ENCODE results near the gene KCNK10.

Gene KCNK10

GRCh38 chr14:88351966-88352691 is 29.1 kb upstream of the KCNK10 start:
- no peak for TF ChIP-seq SUZ12 (IDR thresholded peaks at IDR 0.05; ENCODE audit: extremely low read depth, insufficient read depth, insufficient read length)
- no peak for TF ChIP-seq ZNF274 (IDR thresholded peaks at IDR 0.05; ENCODE audit: low read depth, low read length)
- TF ChIP-seq YY1 (IDR thresholded peaks at IDR 0.05; ENCODE audit: insufficient read depth, insufficient read length): no peak
- no peak for DNase-seq (ENCODE audit: low read depth, low spot score)

GRCh38 chr14:88348546-88348945 is 25.5 kb upstream of the KCNK10 start:
- no peak for DNase-seq (ENCODE audit: low read depth, low spot score)
- no peak overlapping the region for H3K4me3 ChIP-seq (ENCODE audit: insufficient read length, low read depth)
- no peaks in the 10 kb centered on the region for H3K27me3 ChIP-seq (ENCODE audit: insufficient read depth, insufficient read length)
- H3K36me3 ChIP-seq (ENCODE audit: insufficient read depth, insufficient read length, low read length): no peaks in the 10 kb centered on the region
- no peak overlapping the region for H3K9ac ChIP-seq (ENCODE audit: insufficient read length, low read depth)
- no peaks in the 10 kb centered on the region for H3K9me3 ChIP-seq (ENCODE audit: insufficient read depth, low read length)
- no peaks in the 10 kb centered on the region for H3K4me1 ChIP-seq (ENCODE audit: insufficient read depth, insufficient read length)
- TF ChIP-seq SUZ12 (IDR thresholded peaks at IDR 0.05; ENCODE audit: extremely low read depth, insufficient read depth, insufficient read length): no peak
- TF ChIP-seq ZNF274 (IDR thresholded peaks at IDR 0.05; ENCODE audit: low read depth, low read length): no peak
- TF ChIP-seq YY1 (IDR thresholded peaks at IDR 0.05; ENCODE audit: insufficient read depth, insufficient read length): no peak

More at GRCh38 chr14:88351966-88352691, 29.1 kb upstream of the KCNK10 start:
- H3K36me3 ChIP-seq (ENCODE audit: insufficient read depth, insufficient read length, low read length): no peaks in the 10 kb centered on the region
- H3K4me1 ChIP-seq (ENCODE audit: insufficient read depth, insufficient read length): no peaks in the 10 kb centered on the region
- no peaks in the 10 kb centered on the region for H3K27me3 ChIP-seq (ENCODE audit: insufficient read depth, insufficient read length)
- no peaks in the 10 kb centered on the region for H3K9me3 ChIP-seq (ENCODE audit: insufficient read depth, low read length)
- no peak overlapping the region for H3K9ac ChIP-seq (ENCODE audit: insufficient read length, low read depth)
- no peak overlapping the region for H3K4me3 ChIP-seq (ENCODE audit: insufficient read length, low read depth)

GRCh38 chr14:88346048-88346639 is 23.1 kb upstream of the KCNK10 start:
- TF ChIP-seq ZNF274 (IDR thresholded peaks at IDR 0.05; ENCODE audit: low read depth, low read length) (no peak), YY1 (IDR thresholded peaks at IDR 0.05; ENCODE audit: insufficient read depth, insufficient read length) (no peak), SUZ12 (IDR thresholded peaks at IDR 0.05; ENCODE audit: extremely low read depth, insufficient read depth, insufficient read length) (no peak)
- Histone ChIP-seq H3K9ac (ENCODE audit: insufficient read length, low read depth) (no peak overlapping the region), H3K27me3 (ENCODE audit: insufficient read depth, insufficient read length) (no peaks in the 10 kb centered on the region), H3K4me1 (ENCODE audit: insufficient read depth, insufficient read length) (no peaks in the 10 kb centered on the region), H3K36me3 (ENCODE audit: insufficient read depth, insufficient read length, low read length) (no peaks in the 10 kb centered on the region), H3K9me3 (ENCODE audit: insufficient read depth, low read length) (no peaks in the 10 kb centered on the region), H3K4me3 (ENCODE audit: insufficient read length, low read depth) (no peak overlapping the region)
- no peak for DNase-seq (ENCODE audit: low read depth, low spot score)

GRCh38 chr14:88342980-88343379 is 19.9 kb upstream of the KCNK10 start:
- no peak for TF ChIP-seq YY1 (IDR thresholded peaks at IDR 0.05; ENCODE audit: insufficient read depth, insufficient read length)
- TF ChIP-seq ZNF274 (IDR thresholded peaks at IDR 0.05; ENCODE audit: low read depth, low read length): no peak
- no peak for TF ChIP-seq SUZ12 (IDR thresholded peaks at IDR 0.05; ENCODE audit: extremely low read depth, insufficient read depth, insufficient read length)
- Histone ChIP-seq H3K4me1 (ENCODE audit: insufficient read depth, insufficient read length) (no peaks in the 10 kb centered on the region), H3K4me3 (ENCODE audit: insufficient read length, low read depth) (no peak overlapping the region), H3K9ac (ENCODE audit: insufficient read length, low read depth) (no peak overlapping the region), H3K36me3 (ENCODE audit: insufficient read depth, insufficient read length, low read length) (no peaks in the 10 kb centered on the region), H3K9me3 (ENCODE audit: insufficient read depth, low read length) (no peaks in the 10 kb centered on the region), H3K27me3 (ENCODE audit: insufficient read depth, insufficient read length) (no peaks in the 10 kb centered on the region)
- no peak for DNase-seq (ENCODE audit: low read depth, low spot score)

- TF ChIP-seq YY1 (IDR thresholded peaks at IDR 0.05; ENCODE audit: insufficient read depth, insufficient read length) (no peak), ZNF274 (IDR thresholded peaks at IDR 0.05; ENCODE audit: low read depth, low read length) (no peak), SUZ12 (IDR thresholded peaks at IDR 0.05; ENCODE audit: extremely low read depth, insufficient read depth, insufficient read length) (no peak)
- Histone ChIP-seq H3K4me1 (ENCODE audit: insufficient read depth, insufficient read length) (no peaks in the 10 kb centered on the region), H3K9me3 (ENCODE audit: insufficient read depth, low read length) (no peaks in the 10 kb centered on the region), H3K27me3 (ENCODE audit: insufficient read depth, insufficient read length) (no peaks in the 10 kb centered on the region), H3K36me3 (ENCODE audit: insufficient read depth, insufficient read length, low read length) (no peaks in the 10 kb centered on the region), H3K9ac (ENCODE audit: insufficient read length, low read depth) (no peak overlapping the region), H3K4me3 (ENCODE audit: insufficient read length, low read depth) (no peak overlapping the region)
- DNase-seq (ENCODE audit: low read depth, low spot score): no peak
Measured at GRCh38 chr14:88340357-88340756, 17.3 kb upstream of the KCNK10 start.

- no peaks in the 10 kb centered on the region for H3K36me3 ChIP-seq (ENCODE audit: insufficient read depth, insufficient read length, low read length)
- H3K9me3 ChIP-seq (ENCODE audit: insufficient read depth, low read length): 0 out of 2 replicates have a peak, but pooled peaks cover 4% of the 10 kb centered on the region
- H3K9ac ChIP-seq (ENCODE audit: insufficient read length, low read depth): no peak overlapping the region
- TF ChIP-seq YY1 (IDR thresholded peaks at IDR 0.05; ENCODE audit: insufficient read depth, insufficient read length): no peak
- DNase-seq (ENCODE audit: low read depth, low spot score): no peak
- no peak overlapping the region for H3K4me3 ChIP-seq (ENCODE audit: insufficient read length, low read depth)
- H3K4me1 ChIP-seq (ENCODE audit: insufficient read depth, insufficient read length): no peaks in the 10 kb centered on the region
- peaks cover 17% of the 10 kb centered on the region for H3K27me3 ChIP-seq (ENCODE audit: insufficient read depth, insufficient read length)
Measured at GRCh38 chr14:88333036-88333435, 10.0 kb upstream of the KCNK10 start.

- no peaks in the 10 kb centered on the region for H3K36me3 ChIP-seq (ENCODE audit: insufficient read depth, insufficient read length, low read length)
- no peak for TF ChIP-seq SUZ12 (IDR thresholded peaks at IDR 0.05; ENCODE audit: extremely low read depth, insufficient read depth, insufficient read length)
- no peak for TF ChIP-seq ZNF274 (IDR thresholded peaks at IDR 0.05; ENCODE audit: low read depth, low read length)
- TF ChIP-seq YY1 (IDR thresholded peaks at IDR 0.05; ENCODE audit: insufficient read depth, insufficient read length): no peak
- H3K9me3 ChIP-seq (ENCODE audit: insufficient read depth, low read length): 0 out of 2 replicates have a peak, but pooled peaks cover 8% of the 10 kb centered on the region
- H3K4me1 ChIP-seq (ENCODE audit: insufficient read depth, insufficient read length): peaks cover 1% of the 10 kb centered on the region
- no peak overlapping the region for H3K4me3 ChIP-seq (ENCODE audit: insufficient read length, low read depth)
- H3K27me3 ChIP-seq (ENCODE audit: insufficient read depth, insufficient read length): peaks cover 70% of the 10 kb centered on the region
- H3K9ac ChIP-seq (ENCODE audit: insufficient read length, low read depth): no peak overlapping the region
- no peak for DNase-seq (ENCODE audit: low read depth, low spot score)
Measured at GRCh38 chr14:88327497-88327896, 4.4 kb upstream of the KCNK10 start.
